Activated T-helper 1 cell treated with Interleukin-2 at 50 U/mL for 16 hours (primary cell): ENCODE results near the gene FGR.

Experiments
- DNase-seq: peaks from one replicate; pipeline ENCODE4 v3.0.0-alpha.2; 2020; ENCODE audit warnings: low read depth

Gene FGR

GRCh38 chr1:27566462-27567145 is 68.4 kb downstream of the FGR start:
- no peak for DNase-seq

- DNase-seq, result no peak
These were observed 70.0 kb downstream of the FGR start for GRCh38 chr1:27564710-27565649.

GRCh38 chr1:27563591-27564471 is 71.2 kb downstream of the FGR start:
- DNase-seq, result no peak

GRCh38 chr1:27563341-27563590 is 71.7 kb downstream of the FGR start:
- no peak for DNase-seq

- DNase-seq, result no peak
These were observed 72.2 kb downstream of the FGR start for GRCh38 chr1:27562534-27563340.
